Retinal pigment epithelial cell (primary cell): ENCODE data around the gene FAIM2.

ENCODE experiments used
- DNase-seq: peaks from one replicate; pipeline ENCODE4 v3.0.0-alpha.2; 2010; ENCODE audit warnings: low read depth
- H3K4me3 ChIP-seq: 2 replicates; pipeline ENCODE4 v1.5.1; 2011; ENCODE audit warnings: mild to moderate bottlenecking, low read length, control low read depth, moderate library complexity
- CTCF ChIP-seq: conservative IDR thresholded peaks from 2 replicates; pipeline ENCODE4 v1.5.1; 2011; ENCODE audit warnings: low read depth, low read length, control low read depth, inconsistent platforms

The FAIM2 gene

GRCh38 chr12:49948866-49949845, 45.5 kb upstream of the FAIM2 start:
- H3K4me3 ChIP-seq, result no peak overlapping the region
- DNase-seq, result no peak
- no peak for TF ChIP-seq CTCF

GRCh38 chr12:49947593-49948226, 44.0 kb upstream of the FAIM2 start:
- H3K4me3 ChIP-seq, result no peak overlapping the region
- DNase-seq, result no peak
- TF ChIP-seq CTCF, result no peak

- H3K4me3 ChIP-seq, result no peak overlapping the region
- no peak for DNase-seq
- no peak for TF ChIP-seq CTCF
Measured at GRCh38 chr12:49946497-49946896, 42.8 kb upstream of the FAIM2 start.

- H3K4me3 ChIP-seq, result no peak overlapping the region
- no peak for DNase-seq
- TF ChIP-seq CTCF, result no peak
Measured at GRCh38 chr12:49946086-49946485, 42.4 kb upstream of the FAIM2 start.

GRCh38 chr12:49945394-49946080, 41.8 kb upstream of the FAIM2 start:
- DNase-seq, result no peak
- H3K4me3 ChIP-seq, result peak overlapping the region; percentile 29

GRCh38 chr12:49944718-49945117, 41.0 kb upstream of the FAIM2 start:
- H3K4me3 ChIP-seq, result no peak overlapping the region
- no peak for DNase-seq

More at GRCh38 chr12:49945394-49946080, 41.8 kb upstream of the FAIM2 start:
- peak; percentile 93 for TF ChIP-seq CTCF

More at GRCh38 chr12:49944718-49945117, 41.0 kb upstream of the FAIM2 start:
- no peak for TF ChIP-seq CTCF
